Bone marrow (tissue), 2 donors: ENCODE results near the gene IL18BP.

Source experiments
- DNase-seq, 2 donors: peaks; one replicate each; lab custom pipeline; 2025; lab: John Stamatoyannopoulos, UW

Gene IL18BP

DNA sequence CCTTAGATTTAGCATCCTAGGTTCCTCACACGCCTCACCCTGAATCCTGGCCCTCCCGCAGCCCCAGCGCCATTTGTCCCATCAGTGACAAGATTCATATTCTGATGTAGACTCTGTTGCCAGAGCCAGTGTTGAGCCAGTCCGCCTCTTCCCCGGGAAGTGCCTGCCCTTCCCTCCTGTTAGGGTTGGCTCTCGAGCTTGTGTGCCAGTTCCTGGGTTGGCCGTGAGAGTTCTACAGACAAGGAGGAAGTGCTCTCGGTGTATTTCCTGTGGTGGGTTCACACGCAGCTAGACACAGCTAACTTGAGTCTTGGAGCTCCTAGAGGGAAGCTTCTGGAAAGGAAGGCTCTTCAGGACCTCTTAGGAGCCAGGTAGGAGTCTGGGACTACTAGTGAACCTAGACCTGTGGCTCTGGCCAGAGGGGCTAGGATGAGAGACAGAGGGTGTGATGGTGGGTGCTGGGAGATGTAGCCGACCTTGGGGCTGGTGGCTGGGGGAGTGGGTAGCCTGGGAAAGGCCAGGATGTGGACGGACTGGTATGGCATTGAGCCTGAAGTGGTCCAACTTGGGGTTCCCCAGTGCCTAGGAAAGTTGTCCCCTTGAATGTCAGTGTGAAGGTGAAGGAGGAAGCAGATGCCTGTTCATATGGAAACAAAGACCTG is at the start of gene IL18BP:
TSS of gene IL18BP (plus strand) at position 261 of the 662 bp plus-strand sequence. CDS start 1,076 bp downstream, outside the sequence.
- DNase-seq = peak in 1 of 2 donors; percentile 67

- no peak for DNase-seq
These were observed 49.7 kb upstream of the IL18BP start for GRCh38 chr11:71949034-71949433.

DNA sequence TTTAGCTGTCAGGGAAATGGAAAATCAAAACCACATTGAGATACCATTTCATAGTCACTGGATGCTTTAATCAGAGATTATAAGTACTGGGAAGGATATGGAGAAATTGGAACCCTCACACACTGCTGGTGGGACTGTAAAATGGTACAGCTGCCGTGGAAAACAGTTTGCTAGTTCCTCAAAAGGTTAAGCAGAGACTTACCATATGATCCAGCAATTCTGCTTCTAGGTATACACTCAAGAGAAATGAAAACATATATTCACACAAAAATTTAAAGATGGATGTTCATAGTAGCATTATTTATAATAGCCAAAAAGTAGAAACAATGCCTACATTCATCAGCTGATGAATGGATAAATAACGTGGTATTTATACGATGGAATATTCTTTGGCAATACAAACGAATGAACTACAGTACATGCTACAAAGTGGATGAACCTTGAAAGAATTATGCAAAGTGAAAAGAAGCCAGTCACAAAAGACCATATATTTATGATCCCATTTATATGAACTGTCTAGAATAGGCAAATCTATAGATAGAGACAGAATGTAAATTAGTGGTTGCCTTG is 46.9 kb upstream of the IL18BP start:
- no peak for DNase-seq

DNA sequence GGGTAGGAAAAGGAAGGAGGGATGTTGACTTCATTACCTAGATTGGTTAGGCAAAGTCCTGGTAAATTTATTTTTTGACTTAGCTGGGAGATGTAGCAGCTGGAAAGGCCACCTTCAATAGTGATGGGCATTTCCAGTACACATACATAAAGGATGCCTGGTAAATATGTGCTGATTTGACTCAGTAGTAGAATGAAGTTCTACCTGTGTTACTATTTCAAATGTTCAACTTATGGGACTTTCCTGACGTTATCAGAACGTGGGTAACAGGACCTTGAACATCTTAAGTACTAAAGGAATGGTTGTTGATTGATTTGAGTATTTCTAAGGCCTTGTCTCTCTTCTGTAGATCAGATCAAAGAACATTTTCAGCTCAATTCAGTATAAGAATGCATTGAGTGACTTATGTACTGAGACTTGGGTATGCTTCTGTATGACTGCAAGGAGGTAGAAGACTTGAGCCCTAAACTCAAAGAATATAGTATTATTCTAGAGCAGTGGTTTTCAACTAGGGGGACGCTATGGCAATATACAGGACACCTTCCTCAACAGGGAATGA is 42.7 kb upstream of the IL18BP start:
- DNase-seq = no peak

- DNase-seq = peak in 1 of 2 donors; percentile 44
These were observed 36.2 kb upstream of the IL18BP start for GRCh38 chr11:71962428-71963038.

GRCh38 chr11:71963468-71963867 is 35.2 kb upstream of the IL18BP start:
- no peak for DNase-seq

GRCh38 chr11:71964641-71965040 is 34.1 kb upstream of the IL18BP start:
- DNase-seq = no peak

DNA sequence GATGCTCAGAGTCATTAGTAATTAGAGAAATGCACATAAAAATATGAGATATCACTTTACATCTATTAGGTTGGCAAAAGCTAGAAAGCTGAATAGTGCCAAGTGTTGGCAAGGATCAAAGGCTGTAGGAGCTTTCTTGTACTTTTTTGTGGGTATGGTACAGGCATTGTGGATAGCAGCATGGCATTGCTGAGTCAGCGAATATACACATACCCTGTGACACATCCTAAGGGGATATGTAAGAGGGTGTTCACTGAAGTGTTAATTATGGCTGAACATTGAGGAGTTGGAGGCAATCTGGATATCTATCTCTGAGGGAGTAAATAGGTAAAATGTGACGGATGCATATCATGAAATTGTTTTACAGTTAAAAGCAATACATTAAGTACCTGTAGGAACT is 27.0 kb upstream of the IL18BP start:
- DNase-seq = no peak

DNA sequence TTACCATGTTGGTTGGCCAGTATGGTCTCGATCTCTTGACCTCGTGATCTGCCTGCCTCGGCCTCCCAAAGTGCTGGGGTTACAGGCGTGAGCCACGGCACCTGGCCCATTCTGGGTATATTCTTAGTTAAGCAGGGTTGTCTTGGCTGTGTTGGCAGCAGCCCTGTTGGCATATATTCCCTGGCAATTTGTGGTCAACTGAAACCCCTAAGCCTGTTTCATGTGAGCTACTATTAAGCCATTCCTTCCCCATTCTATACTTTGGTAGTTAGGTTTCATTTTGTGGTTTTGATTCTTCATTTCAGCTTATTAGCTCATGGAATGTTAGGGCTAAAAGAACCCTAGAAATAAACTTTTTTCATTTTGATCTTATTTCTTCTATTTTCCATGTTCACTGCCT is 22.2 kb upstream of the IL18BP start:
- no peak for DNase-seq

DNA sequence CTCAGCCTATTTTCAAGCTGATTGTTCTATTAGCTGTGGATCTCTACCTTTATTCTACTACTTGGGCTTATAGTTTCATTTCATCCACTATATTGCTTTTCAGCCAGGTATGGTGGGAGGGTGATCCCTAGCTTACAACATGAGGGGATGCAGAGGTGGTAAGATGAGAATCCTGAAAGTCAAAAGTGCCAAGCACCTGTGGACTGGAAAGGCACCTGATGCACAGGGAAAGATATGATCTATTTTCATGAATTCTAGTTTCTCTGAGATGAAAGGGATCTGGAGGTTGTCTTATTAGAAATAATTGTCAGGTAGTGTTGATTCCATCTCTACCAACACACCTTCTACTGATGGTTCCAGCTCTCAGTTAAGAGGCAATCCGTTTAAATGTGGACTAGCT is 21.6 kb upstream of the IL18BP start:
- no peak for DNase-seq

DNA sequence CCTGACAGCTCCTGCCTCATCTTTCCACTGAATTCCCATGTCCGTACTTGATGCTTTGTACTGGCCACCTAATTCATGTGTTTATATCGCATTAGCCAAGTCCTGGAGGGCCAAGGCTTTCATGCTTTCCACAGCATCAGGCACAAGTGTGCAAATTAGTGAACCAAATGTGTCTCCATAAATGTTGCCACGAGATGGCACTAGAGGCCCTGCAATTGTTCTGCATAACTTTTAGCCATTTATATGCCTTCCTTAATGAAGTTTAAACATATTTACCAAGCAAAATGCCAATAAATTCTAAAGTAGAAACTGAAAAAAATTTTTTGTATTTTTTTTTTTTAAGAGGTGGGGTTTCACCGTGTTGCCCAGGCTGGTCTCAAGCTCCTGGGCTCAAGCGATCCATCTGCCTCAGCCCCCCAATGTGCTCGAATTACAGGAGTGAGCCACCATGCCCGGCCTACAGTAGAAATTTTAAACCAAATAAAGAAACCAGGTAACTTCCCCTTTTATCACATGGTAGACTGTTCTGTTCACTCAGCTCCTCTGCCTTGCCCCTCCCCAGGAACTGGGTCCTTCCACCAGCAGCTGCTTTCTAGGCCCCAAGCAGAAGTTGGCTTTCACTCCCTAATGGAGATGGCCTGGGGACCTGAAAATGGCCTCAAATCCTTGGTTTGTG is 20.8 kb upstream of the IL18BP start:
- DNase-seq = peak in 1 of 2 donors; percentile 62

DNA sequence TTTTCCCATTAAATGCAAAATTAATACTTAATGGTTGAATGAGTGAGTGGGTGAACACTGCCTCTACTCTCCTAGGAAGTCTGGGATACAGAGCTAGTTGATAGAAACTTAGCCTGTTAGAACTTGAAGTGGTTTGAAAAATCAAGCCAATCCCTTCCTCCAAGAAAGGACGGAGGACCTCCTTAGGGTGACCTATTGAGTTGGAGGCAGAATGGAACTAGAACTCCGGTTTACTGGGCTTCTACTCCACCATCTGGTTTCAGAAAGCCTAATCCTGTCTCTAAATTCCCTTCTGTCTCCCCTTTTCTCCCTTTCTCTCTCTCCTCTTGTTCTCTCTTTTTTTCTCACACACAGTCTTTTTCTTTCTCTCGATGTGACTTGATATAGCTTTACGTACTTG is 19.6 kb upstream of the IL18BP start:
- DNase-seq = no peak

GRCh38 chr11:71979602-71980001 is 19.1 kb upstream of the IL18BP start:
- DNase-seq = no peak

GRCh38 chr11:71986131-71986530 is 12.6 kb upstream of the IL18BP start:
- DNase-seq = peak in 1 of 2 donors; percentile 25

DNA sequence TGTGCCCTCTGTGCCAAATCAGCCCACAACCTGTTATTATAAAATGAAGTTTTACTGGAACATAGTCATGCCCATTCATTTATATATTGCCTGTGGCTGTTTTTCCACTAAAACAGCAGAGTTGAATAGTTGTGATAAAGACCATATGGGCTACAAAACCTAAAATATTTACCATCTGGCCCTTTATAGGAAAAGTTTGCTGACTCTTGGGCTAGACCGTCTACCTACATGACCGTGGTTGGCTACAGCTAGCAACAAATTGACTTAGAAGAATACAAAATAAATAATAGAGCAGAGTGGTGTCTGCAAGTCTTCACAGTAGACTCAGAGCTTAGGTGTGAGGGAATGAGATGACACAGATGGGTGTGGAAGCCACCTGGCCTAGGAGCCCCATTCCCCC is 11.2 kb upstream of the IL18BP start:
- no peak for DNase-seq

DNA sequence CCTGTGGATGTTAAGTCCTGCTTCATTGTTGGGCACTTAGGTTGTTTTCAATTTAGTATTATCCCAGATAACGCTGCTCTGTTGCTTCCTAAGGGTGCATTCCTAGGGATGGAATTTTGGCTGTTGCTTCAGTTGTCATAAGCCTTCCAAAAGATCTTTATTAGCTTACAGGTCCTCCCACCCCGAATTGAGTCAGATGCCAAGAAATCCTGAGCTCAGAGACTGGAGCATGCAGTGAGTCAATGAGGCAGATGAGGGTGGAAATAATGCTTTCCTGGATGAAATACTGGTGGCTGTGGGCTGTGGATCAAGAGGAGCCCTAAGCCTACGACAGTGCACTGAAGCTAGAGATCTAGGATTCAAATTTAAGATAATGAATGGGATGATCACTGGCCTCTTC is 10.7 kb upstream of the IL18BP start:
- no peak for DNase-seq

- DNase-seq = no peak
These were observed 8.0 kb upstream of the IL18BP start for GRCh38 chr11:71990701-71991100.

GRCh38 chr11:71991494-71991893 is 7.2 kb upstream of the IL18BP start:
- peak in 1 of 2 donors; percentile 83 for DNase-seq

DNA sequence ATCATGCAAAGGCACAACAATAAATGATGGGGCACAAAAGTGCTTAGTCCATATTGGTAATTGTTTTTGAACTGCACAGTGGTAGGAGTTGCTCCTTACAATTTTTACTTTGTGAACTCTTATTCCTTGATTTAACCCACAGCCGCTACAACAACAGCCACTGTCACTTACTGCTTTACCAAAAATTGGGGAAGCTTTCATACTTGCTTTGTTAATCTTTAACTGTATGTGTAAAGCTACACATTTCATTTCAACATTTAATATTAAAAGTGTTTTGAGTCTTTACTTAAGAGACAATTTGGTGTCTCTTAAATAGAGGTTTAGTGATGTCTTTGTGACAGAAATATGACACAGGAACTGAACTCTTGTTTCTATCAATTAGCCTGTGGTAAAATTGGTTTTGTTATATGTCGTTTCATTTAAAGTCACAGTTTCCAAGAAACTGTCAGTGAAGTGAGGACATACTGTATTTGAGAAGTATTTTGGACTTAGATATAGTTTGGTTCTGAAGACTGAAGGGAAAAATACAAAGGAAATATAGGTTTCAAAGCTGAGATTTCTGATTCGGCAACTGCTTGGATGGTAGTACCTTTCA is 6.5 kb upstream of the IL18BP start:
- DNase-seq = no peak

DNA sequence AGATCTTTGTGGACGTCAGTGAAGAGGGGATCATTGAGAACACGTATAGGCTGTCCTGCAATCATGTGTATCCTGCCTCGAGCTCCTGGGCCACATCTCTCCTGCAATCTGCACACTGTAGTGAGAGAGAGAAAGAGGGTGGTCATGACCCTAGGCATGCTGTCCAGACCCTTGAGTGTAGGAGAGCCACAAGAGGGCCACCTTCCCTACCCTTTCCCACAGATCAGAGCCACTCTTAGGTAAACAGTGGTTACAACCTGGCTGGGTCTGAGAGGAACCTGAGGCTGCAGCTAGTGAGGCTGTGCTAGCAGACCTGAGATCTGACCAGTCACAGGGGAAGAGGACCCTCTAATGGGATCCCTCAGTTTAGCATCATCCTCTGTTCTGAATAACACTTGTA is 3.9 kb upstream of the IL18BP start:
- no peak for DNase-seq

GRCh38 chr11:71995726-71996291 is 2.9 kb upstream of the IL18BP start:
- DNase-seq = no peak

DNA sequence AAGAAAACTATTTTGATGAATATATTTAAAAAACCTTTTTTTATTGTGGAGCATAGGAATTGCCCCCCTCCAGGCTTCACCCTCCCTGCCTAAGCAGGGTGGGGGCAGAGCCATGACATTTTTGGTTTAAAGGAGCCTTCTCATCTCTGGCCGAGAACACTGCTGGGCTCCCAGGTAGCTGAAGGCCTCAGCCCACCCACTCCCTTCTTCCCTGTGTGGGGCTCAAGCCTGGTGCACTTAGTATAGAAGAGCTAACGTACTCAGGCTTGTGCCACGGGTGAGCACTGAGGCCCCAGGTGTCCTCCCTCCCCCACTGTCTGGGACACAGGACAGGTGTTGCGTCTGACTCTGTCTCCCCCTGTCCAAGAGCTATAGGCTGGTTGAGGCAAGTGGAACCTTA is 2.2 kb upstream of the IL18BP start:
- no peak for DNase-seq
